HG03565 (cell line): ENCODE results near the gene SGTA.

ENCODE experiments used
- ATAC-seq: cut with Tn5 transposase; IDR thresholded peaks from one replicate; pipeline ENCODE4 v1.9.1; 2021; ENCODE audit warnings: mild to moderate bottlenecking, moderate library complexity; ENCODE audit not compliant: unreplicated experiment

Gene SGTA

GRCh38 chr19:2810141-2811091, 27.3 kb upstream of the SGTA start:
- ATAC-seq: no peak

GRCh38 chr19:2809387-2810140, 26.5 kb upstream of the SGTA start:
- no peak for ATAC-seq

- no peak for ATAC-seq
Observed at GRCh38 chr19:2808129-2808941, 25.3 kb upstream of the SGTA start.

GRCh38 chr19:2807379-2808128, 24.5 kb upstream of the SGTA start:
- no peak for ATAC-seq

DNA sequence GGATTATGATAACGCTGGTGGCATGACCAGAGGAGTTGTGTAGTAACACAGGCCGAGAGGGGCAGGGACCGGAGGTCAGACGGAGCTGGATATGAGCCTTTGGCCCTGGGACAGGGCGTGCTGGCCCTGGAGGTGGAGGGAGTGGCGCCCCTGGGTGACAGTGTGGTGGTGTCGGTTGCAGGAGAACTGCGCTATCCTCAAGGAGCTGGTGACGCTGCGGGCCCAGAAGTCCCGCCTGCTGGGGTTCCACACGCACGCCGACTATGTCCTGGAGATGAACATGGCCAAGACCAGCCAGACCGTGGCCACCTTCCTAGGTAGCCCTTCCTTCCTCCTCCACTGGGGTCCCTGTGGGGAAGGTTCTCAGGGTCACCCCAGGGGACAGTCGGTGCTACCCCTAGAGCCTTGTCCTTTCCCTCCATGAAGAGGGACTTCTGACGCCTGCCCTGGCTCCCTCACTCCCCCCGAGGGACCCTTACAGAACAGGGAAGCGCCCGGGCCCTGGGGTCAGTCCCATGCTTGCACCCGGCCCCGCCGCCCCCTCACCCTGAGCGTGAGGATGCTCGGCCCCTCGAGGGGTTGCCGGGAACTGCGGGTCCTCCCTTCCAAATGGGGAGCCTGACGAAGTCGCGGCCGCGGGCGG, 23.8 kb upstream of the SGTA start:
- no peak for ATAC-seq

DNA sequence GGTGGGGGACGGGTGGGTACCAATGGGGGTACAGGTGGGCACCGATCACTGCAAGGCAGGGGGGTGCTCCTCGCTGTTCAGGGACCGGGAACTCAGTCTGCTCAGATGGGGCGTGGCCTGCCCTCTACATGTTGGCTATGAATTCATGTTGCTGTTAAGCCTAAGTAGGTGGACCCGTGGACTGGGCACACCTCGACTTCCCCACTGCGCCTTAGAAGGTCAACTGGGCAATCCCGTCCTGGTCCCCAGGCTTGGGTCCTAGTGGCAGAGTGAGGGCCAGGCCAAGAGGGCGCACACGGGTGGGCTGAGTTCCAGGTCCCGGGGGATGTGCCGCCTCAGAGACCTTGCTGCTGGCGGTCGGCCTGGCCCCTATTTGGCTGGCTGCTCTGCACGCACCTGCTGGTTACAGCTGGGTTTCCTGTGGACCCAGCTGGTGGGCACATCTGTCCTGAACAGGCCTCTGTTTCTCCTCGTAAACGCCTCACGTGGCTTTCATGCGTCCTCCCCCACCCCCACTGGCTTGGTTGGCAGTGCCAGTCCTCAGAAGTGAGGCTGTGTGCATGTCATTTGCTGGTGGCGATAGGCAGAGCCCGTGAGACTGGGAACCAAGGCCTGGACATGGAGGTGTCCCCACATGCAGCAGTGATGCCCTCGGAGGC, 23.0 kb upstream of the SGTA start:
- ATAC-seq: no peak

GRCh38 chr19:2805261-2805900, 22.3 kb upstream of the SGTA start:
- ATAC-seq: no peak

GRCh38 chr19:2804156-2805004, 21.3 kb upstream of the SGTA start:
- ATAC-seq: no peak

- no peak for ATAC-seq
Observed at GRCh38 chr19:2803486-2804155, 20.5 kb upstream of the SGTA start.

DNA sequence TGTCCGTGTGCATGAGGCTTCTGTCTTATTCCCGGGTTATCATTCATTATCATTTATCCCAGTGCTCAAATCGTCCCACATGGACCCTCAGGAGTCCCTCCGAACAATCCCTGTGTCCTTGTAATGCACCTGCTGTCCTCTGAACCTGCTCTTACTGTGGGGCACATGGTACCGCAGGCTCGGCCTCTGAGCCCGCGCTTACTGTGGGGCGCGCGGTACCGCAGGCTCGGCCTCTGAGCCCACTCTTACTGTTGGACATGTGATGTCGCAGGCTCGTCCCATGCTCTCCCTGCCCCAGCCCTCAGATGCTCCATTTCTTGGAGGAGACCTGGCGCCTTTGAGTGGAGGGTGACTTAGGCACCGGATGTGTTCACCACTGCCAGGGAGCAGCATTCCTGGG, 19.8 kb upstream of the SGTA start:
- no peak for ATAC-seq

DNA sequence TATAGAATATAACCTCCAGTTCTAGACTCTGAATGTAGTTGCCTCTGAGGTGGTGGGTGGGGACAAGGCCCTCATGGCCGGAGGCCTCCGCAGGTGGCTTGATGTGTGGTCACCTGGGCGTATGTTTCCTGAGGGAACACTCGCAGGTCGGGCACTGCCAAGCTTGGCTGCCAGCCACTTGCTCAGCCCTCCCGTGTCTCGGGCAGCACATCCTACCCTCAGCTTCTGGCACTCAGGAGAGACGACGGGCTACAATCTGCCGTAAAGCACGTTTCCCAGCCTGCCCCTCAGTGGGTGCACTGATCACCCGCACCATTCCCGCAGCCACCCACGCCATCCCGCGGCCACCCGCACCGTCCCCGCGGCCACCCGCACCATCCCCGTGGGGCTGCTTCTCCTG, 17.4 kb upstream of the SGTA start:
- no peak for ATAC-seq

DNA sequence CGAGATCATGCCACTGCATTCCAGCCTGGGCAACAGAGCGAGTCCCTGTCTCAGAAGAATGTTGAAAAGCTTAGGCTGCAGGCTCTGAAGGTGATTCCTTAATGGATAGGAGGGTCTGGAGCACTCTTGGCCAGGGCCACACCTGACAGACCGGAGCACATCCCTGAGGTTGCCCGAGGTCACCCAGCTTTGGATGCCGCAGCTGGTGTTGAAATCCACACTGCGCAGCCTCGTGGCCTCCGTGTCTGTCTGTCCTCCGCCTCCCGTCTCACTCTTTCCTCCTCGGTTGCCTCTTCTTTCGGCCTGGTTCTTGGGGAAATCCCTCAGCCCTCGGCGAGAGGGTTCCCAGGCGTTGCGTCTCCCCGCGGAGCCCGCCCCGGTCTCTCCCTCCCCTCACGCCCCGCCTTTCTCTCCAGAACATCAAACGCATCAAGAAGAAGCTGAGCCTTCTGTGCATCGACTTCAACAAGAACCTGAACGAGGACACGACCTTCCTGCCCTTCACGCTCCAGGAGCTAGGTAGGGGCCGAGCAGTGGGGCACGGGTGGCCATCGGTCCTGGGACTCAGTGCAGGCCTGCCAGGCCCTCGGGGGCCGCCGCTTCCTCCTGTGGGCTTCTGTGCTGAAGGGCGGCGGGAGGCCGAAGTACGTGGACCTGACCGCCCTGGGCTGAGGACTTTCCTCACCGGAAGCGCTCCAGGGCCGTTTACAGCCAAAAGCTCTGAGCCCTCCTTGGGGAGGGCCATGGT, 16.4 kb upstream of the SGTA start:
- no peak for ATAC-seq

- no peak for ATAC-seq
Observed at GRCh38 chr19:2798733-2799132, 15.7 kb upstream of the SGTA start.

DNA sequence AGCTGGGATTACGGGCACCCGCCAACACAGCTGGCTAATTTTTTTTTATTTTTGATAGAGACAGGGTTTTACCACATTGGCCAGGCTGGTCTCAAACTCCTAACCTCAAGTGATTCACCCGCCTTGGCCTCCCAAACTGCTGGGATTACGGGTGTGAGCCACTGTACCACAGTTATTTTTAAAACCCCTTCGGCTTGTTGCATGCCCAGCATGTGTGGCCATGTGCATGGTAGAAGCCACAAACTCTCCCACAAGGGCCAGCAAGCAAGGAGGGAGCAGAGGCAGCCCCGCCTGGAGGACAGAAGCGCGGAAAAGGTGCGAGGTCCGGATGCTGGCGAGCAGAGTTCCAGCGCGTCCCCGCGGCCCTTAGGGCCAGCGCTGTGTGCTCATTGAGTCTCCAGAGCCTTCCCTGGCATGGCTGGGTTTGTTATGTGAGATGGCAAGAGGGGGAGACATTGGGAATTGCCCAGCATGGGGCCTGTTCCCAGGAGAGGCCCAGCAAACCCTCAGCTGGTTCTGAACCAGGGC, 15.1 kb upstream of the SGTA start:
- no peak for ATAC-seq

DNA sequence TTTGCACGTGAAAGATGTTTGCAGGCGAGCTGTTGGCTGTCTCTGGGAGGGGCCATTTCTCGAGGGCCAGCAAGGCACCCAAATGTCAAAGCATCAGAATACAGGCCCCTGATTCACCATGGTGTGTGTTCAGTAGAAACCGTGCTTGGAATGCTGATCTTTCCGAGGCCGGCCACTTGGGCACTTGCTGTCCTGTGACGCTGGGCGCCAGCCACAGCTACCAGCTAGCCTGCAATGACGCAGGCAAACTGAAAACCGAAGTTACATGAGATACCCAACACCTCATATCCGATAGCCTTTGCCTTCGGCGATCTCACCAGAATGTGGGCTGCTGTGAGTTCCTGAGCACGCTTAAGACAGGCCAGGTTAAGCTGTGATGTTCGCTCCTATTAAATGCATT, 14.2 kb upstream of the SGTA start:
- no peak for ATAC-seq

DNA sequence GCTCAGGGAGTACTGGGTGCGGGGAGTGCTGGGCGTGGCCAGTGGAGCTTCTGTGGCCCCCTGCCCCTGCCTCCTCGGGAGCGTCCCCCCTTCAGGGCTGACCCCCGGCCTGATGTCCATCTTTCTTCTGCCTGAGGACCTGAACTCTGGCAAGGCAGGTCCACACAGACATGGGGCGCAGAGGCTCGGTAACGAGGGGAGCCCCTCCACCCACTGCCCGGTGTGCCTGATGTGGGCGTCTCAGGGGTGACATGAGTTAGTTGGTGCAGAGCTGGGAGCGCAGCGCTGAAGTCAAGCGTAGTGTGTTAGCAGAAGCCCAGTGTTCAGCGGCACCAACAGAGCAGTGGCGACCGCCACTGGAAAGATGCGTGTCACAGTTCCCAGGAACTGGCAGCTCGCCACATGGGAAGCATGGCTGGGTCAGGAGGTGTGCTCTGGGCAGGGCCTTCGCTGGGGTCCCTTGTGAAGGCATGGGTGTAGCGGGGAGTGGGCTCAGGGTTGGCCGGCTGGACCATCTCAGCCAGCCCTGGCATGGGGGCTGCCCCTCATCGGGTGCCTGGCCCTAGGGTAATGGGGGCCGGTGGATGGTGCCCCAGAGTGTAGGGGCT, 13.7 kb upstream of the SGTA start:
- no peak for ATAC-seq
